Keratinocyte (primary cell): ENCODE results near the gene CGB2. TPM values are rescaled to one million over a fixed set of nuclear protein-coding genes. Genes with fewer than 3 reads are reported as not detected.
A peak's percentile ranks its signal among the peaks of the same experiment; 100 is the strongest.

Experiments
- DNase-seq: peaks from one replicate; pipeline ENCODE4 v3.0.0-alpha.2; 2011; ENCODE audit warnings: low read depth, missing footprints, low spot score
- FAIRE-seq: peaks from 2 replicates; lab custom pipeline; 2011; peaks lifted over from hg19 to GRCh38; lab: Jason Lieb, UNC
- H2AFZ ChIP-seq: 2 replicates; pipeline ENCODE4 v1.6.0; 2012; ENCODE audit warnings: low read length, control low read depth, inconsistent platforms; ENCODE audit not compliant: control insufficient read depth
- H3K27ac ChIP-seq: 2 replicates; pipeline ENCODE4 v1.5.1; 2011; ENCODE audit warnings: low read length; ENCODE audit not compliant: control insufficient read depth, insufficient read depth
- H3K27me3 ChIP-seq: 3 replicates; pipeline ENCODE4 v1.6.0; 2011; ENCODE audit warnings: low read length; ENCODE audit not compliant: control insufficient read depth, insufficient read depth; ENCODE audit errors: extremely low read depth
- H3K36me3 ChIP-seq, 2 experiments: 2 replicates in 1 of 2; 3 replicates in 1 of 2; pipeline ENCODE4 v1.5.1; 2011; ENCODE audit warnings: low read length in 2 of 2, mild to moderate bottlenecking in 1 of 2; ENCODE audit not compliant: control insufficient read depth in 2 of 2, insufficient read depth in 2 of 2; ENCODE audit errors: extremely low read depth in 1 of 2
- H3K4me1 ChIP-seq: 3 replicates; pipeline ENCODE4 v1.5.1; 2011; ENCODE audit warnings: low read length; ENCODE audit not compliant: control insufficient read depth, insufficient read depth; ENCODE audit errors: extremely low read depth
- H3K4me2 ChIP-seq: 3 replicates; pipeline ENCODE4 v1.6.0; 2011; ENCODE audit warnings: low read depth, low read length; ENCODE audit not compliant: control insufficient read depth, insufficient read depth; ENCODE audit errors: extremely low read depth
- H3K4me3 ChIP-seq, 3 experiments: fragments of 200-600 bp in 1 of 3; sonication (generic) in 1 of 3; 2 replicates in 2 of 3; 3 replicates in 1 of 3; pipeline ENCODE4 v1.5.1; 2011 to 2016; ENCODE audit warnings: low read length in 3 of 3, mild to moderate bottlenecking in 3 of 3, control low read depth in 2 of 3, inconsistent platforms in 1 of 3, low read depth in 1 of 3, mixed read lengths in 1 of 3, mixed run types in 1 of 3, moderate library complexity in 1 of 3; ENCODE audit not compliant: control insufficient read depth in 2 of 3, insufficient read depth in 2 of 3; ENCODE audit errors: extremely low read depth in 1 of 3
- H3K79me2 ChIP-seq: 2 replicates; pipeline ENCODE4 v1.6.0; 2012; ENCODE audit warnings: low read length; ENCODE audit not compliant: control insufficient read depth, insufficient read depth
- H3K9ac ChIP-seq: 3 replicates; pipeline ENCODE4 v1.6.0; 2011; ENCODE audit warnings: low read length; ENCODE audit not compliant: control insufficient read depth, insufficient read depth; ENCODE audit errors: extremely low read depth
- H3K9me1 ChIP-seq: 3 replicates; pipeline ENCODE4 v1.6.0; 2011; ENCODE audit warnings: low read length; ENCODE audit not compliant: control insufficient read depth, insufficient read depth; ENCODE audit errors: extremely low read depth
- H3K9me3 ChIP-seq: 2 replicates; pipeline ENCODE4 v1.5.1; 2012; ENCODE audit warnings: low read depth, low read length; ENCODE audit not compliant: control insufficient read depth
- H4K20me1 ChIP-seq: 3 replicates; pipeline ENCODE4 v1.6.0; 2011; ENCODE audit warnings: low read length; ENCODE audit not compliant: control insufficient read depth, insufficient read depth; ENCODE audit errors: extremely low read depth
- CTCF ChIP-seq, 3 experiments: IDR thresholded peaks in 1 of 3; conservative IDR thresholded peaks in 1 of 3; optimal IDR thresholded peaks in 1 of 3; 2 replicates in 2 of 3; 3 replicates in 1 of 3; pipeline versions ENCODE3 to v1.5.1; 2011; ENCODE audit warnings: low read length in 3 of 3, mild to moderate bottlenecking in 3 of 3, moderate library complexity in 2 of 3, control low read depth in 1 of 3, inconsistent platforms in 1 of 3; ENCODE audit not compliant: insufficient read depth in 2 of 3; ENCODE audit errors: extremely low read depth in 1 of 3
- EZH2 ChIP-seq: IDR thresholded peaks from one replicate; pipeline ENCODE4 v1.6.1; 2012; ENCODE audit warnings: inconsistent platforms, mild to moderate bottlenecking, low read length, moderate library complexity
- dilution Hi-C: fragments of 300-500 bp; cut with MboI; formaldehyde crosslinking; loops from one replicate; pipeline ENCODE4 v1.7.0; 2020; ENCODE audit warnings: low sequenced_read_pairs; ENCODE audit not compliant: extremely low pct_ligation_motif_present
- polyA plus RNA-seq, 5 experiments: library from polyadenylated mRNA; depleted of rRNA in 3 of 5; stranded (reverse) in 3 of 5; stranded (forward) in 1 of 5; unstranded in 1 of 5; fragments of >200 nt; gene quantifications; 1 replicate in 1 of 5; 2 replicates in 3 of 5; 3 replicates in 1 of 5; pipeline versions ENCODE4 v1.2.1 to v1.2.3, GENCODE V29; 2011 to 2012; ENCODE audit warnings: missing spikeins in 2 of 5, low read depth in 1 of 5, low replicate concordance in 1 of 5

The CGB2 gene
- polyA plus RNA-seq, 1 donor (not counting 4 experiments of a cell fraction or from before 2014, with no cell fraction given) = not detected

GRCh38 chr19:49061445-49061844 is 29.8 kb downstream of the CGB2 start:
- Histone ChIP-seq H3K79me2 (no peaks in the 10 kb centered on the region), H3K4me1 (peaks cover 26% of the 10 kb centered on the region), H3K4me3 (no peak overlapping the region), H4K20me1 (no peaks in the 10 kb centered on the region), H3K27me3 (peaks cover 4% of the 10 kb centered on the region), H3K36me3 (peaks cover 3 to 4% of the 10 kb centered on the region in 2 experiments), H3K9me1 (peaks cover 2% of the 10 kb centered on the region), H3K4me2 (no peak overlapping the region), H2AFZ (no peak overlapping the region), H3K9me3 (no peaks in the 10 kb centered on the region), H3K27ac (no peak overlapping the region), H3K9ac (no peak overlapping the region)
- TF ChIP-seq EZH2 = no peak
- dilution Hi-C loops = no loop called here
- FAIRE-seq (no peak), DNase-seq (no peak)

- Histone ChIP-seq H3K27me3 (peaks cover 18% of the 10 kb centered on the region), H3K9ac (peak overlapping the region; percentile 70), H3K4me3 (peak overlapping the region; percentile 56 to 85 (median 71)), H4K20me1 (no peaks in the 10 kb centered on the region), H3K36me3 (peaks cover 3 to 4% of the 10 kb centered on the region in 2 experiments), H2AFZ (no peak overlapping the region), H3K4me2 (peak overlapping the region; percentile 84), H3K4me1 (peaks cover 12% of the 10 kb centered on the region), H3K27ac (peak overlapping the region; percentile 80), H3K79me2 (no peaks in the 10 kb centered on the region), H3K9me3 (no peaks in the 10 kb centered on the region), H3K9me1 (peaks cover 2% of the 10 kb centered on the region)
- DNase-seq = no peak
- dilution Hi-C loops = no loop called here
- TF ChIP-seq CTCF (optimal IDR thresholded peaks at IDR 0.05 in 1 of 3, IDR thresholded peaks at IDR 0.05 in 1 of 3, conservative IDR thresholded peaks at IDR 0.05 in 1 of 3; ENCODE audit: extremely low read depth in 1 of 3, insufficient read depth in 2 of 3, low read length in 3 of 3) (no peak), EZH2 (no peak)
- peak; percentile 89 for FAIRE-seq
Observed at GRCh38 chr19:49064029-49064629, 32.4 kb downstream of the CGB2 start.
